Ectodermal cell (in vitro differentiated cells): ENCODE measurements around the gene CAPN10.

ENCODE experiments used
- H3K27ac ChIP-seq: 2 replicates; pipeline ENCODE4 v1.7.0; 2013; ENCODE audit warnings: mild to moderate bottlenecking, low read depth, low read length; ENCODE audit not compliant: insufficient read depth, poor library complexity, severe bottlenecking
- H3K27me3 ChIP-seq: 2 replicates; pipeline ENCODE4 v1.7.0; 2013; ENCODE audit warnings: mild to moderate bottlenecking, low read length; ENCODE audit not compliant: insufficient read depth, control insufficient read depth, poor library complexity, severe bottlenecking
- H3K36me3 ChIP-seq: one replicate; pipeline ENCODE4 v1.7.0; 2013; ENCODE audit warnings: low read length; ENCODE audit not compliant: control insufficient read depth, insufficient read depth
- H3K4me1 ChIP-seq: one replicate; pipeline ENCODE4 v1.7.0; 2013; ENCODE audit warnings: low read length; ENCODE audit not compliant: control insufficient read depth, insufficient read depth
- H3K4me3 ChIP-seq: 2 replicates; pipeline ENCODE4 v1.7.0; 2013; ENCODE audit warnings: low read depth, low read length, control low read depth; ENCODE audit not compliant: insufficient read depth
- H3K9me3 ChIP-seq: 2 replicates; pipeline ENCODE4 v1.7.0; 2013; ENCODE audit warnings: mild to moderate bottlenecking, low read length, moderate library complexity; ENCODE audit not compliant: control insufficient read depth
- WGBS, 2 experiments: methylation state at CpG; one replicate each; pipeline ENCODE4 v1.1.7; 2013; ENCODE audit warnings: missing lambda C conversion rate in 2 of 2; 5-methylcytosine and 5-hydroxymethylcytosine counted together

Gene CAPN10

GRCh38 chr2:240583774-240584173, 2.8 kb upstream of the CAPN10 start:
- WGBS, 2 experiments: 95 to 96% methylated on average over 4 of the region's 4 CpGs
- Histone ChIP-seq H3K27me3 (no peaks in the 10 kb centered on the region), H3K27ac (no peak overlapping the region), H3K9me3 (no peaks in the 10 kb centered on the region), H3K4me1 (peaks cover 22% of the 10 kb centered on the region), H3K36me3 (no peaks in the 10 kb centered on the region), H3K4me3 (no peak overlapping the region)

DNA sequence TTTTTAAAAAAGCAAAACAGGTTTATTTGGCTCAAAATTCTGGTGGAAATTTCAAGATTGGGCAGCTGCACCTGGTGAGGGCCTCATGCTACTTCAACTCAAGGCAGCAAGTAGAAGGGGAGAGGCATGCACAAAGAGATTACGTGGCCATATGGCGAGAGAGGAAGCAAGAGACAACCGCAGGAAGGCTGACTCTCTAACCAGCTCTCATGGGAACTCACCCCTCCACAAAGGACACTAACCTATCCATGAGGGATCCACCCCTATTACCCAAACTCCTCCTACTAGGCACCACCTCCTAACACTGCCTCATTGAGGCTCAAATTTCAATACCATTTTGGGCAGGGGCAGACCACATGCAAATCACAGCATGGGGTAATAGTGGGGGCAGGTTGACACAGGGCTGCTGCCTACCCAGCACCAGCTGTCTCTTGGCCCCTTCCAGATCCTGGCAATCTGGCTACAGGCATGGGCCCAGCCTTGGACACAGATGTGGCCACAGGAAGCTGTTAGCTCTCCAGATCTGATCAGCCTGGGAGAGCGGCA, 2.0 kb upstream of the CAPN10 start:
- Histone ChIP-seq H3K9me3 (no peaks in the 10 kb centered on the region), H3K27me3 (no peaks in the 10 kb centered on the region), H3K27ac (no peak overlapping the region), H3K4me3 (peak overlapping the region; percentile 92), H3K4me1 (peaks cover 22% of the 10 kb centered on the region), H3K36me3 (no peaks in the 10 kb centered on the region)
- 78 to 83% methylated on average over 4 of the region's 4 CpGs for WGBS, 2 experiments

GRCh38 chr2:240585101-240585500, 1.4 kb upstream of the CAPN10 start:
- Histone ChIP-seq H3K27ac (no peak overlapping the region), H3K27me3 (no peaks in the 10 kb centered on the region), H3K4me3 (peak overlapping the region; percentile 92), H3K9me3 (no peaks in the 10 kb centered on the region), H3K4me1 (peaks cover 22% of the 10 kb centered on the region), H3K36me3 (no peaks in the 10 kb centered on the region)
- 91 to 94% methylated on average over 6 of the region's 6 CpGs for WGBS, 2 experiments

DNA sequence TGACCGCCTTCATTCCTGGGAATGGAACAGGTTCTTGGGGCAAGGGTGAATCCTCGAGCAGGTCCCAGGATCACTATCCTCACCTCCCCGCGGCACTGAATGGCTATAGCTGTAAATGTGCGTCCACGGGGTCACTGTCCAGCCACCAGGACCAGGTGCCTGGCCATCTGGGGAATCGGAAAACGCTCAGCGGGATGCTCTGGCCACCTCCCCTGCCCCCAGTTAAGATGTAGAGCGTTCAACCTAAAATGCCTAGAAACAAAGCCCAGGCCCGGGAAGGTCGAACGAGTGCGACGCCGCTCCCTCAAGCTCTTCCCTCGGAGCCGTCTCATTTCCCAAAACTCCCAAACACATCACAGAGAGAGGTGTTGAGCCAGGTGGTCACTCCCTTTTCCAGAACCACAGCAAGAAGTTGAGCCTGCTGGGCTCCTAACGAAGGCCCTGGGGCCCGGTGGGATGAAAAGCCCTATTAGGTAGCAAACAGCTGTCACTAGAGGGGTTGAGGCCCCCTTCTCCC, 795 bp upstream of the CAPN10 start:
- H3K27me3 ChIP-seq: no peaks in the 10 kb centered on the region

DNA sequence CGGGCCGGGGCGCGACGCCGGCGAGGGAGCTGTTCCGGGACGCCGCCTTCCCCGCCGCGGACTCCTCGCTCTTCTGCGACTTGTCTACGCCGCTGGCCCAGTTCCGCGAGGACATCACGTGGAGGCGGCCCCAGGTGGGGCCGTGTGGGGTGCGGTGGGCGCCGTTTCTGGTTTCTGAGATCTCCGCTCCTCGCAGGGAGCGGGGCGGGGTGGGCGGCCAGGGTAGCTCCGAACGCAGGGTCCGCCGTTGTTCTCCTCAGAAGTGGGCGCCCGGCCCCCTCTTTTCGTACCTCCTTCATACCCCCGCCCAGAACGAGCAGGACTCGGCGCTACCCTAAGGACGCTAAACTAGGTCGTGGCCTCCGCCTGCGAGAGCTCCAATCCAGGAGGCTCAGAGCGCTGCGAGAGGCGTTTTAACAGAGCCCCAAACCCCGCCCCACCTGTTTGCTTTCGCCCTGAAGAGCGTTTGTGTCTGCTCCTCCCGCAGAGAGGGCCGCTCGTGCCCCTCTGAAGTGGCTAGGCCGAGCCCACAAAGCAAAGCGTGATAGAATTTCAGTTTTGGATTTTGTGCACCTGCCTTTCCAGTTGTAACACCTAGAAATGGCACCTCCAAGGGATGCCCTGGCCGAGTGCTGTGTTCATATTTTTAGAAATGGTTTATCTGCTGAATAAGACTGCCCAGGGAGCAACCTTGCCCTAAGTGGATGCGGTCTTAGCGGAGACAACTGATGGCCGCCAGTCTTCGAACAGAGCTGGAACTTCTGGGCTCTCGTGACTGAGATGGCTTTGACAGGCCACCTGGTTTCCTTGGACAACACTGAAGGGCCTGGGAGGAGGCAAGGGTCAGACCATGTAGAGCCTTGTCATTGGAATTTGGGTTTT, 626 bp downstream of the CAPN10 start:
- 4 to 5% methylated on average over 62 of the region's 62 CpGs for WGBS, 2 experiments
- Histone ChIP-seq H3K27ac (no peak overlapping the region), H3K36me3 (peaks cover 5% of the 10 kb centered on the region), H3K4me1 (peaks cover 22% of the 10 kb centered on the region), H3K27me3 (no peaks in the 10 kb centered on the region), H3K9me3 (no peaks in the 10 kb centered on the region), H3K4me3 (peak overlapping the region; percentile 92)

More for the DNA sequence above, 795 bp upstream of the CAPN10 start:
- Histone ChIP-seq H3K4me3 (peak overlapping the region; percentile 92), H3K27ac (no peak overlapping the region), H3K36me3 (no peaks in the 10 kb centered on the region), H3K4me1 (peaks cover 22% of the 10 kb centered on the region), H3K9me3 (no peaks in the 10 kb centered on the region)
- 5 to 8% methylated on average over 20 of the region's 20 CpGs for WGBS, 2 experiments

- Histone ChIP-seq H3K9me3 (no peaks in the 10 kb centered on the region), H3K27me3 (no peaks in the 10 kb centered on the region), H3K27ac (no peak overlapping the region), H3K4me1 (peaks cover 22% of the 10 kb centered on the region), H3K4me3 (peak overlapping the region; percentile 92), H3K36me3 (peaks cover 6% of the 10 kb centered on the region)
- WGBS, 2 experiments: 88 to 91% methylated on average over 10 of the region's 10 CpGs
Measured at GRCh38 chr2:240588006-240588655, 1.6 kb downstream of the CAPN10 start.

GRCh38 chr2:240588669-240589068, 2.1 kb downstream of the CAPN10 start:
- Histone ChIP-seq H3K36me3 (peaks cover 6% of the 10 kb centered on the region), H3K4me1 (peaks cover 22% of the 10 kb centered on the region), H3K27ac (no peak overlapping the region), H3K9me3 (no peaks in the 10 kb centered on the region), H3K27me3 (no peaks in the 10 kb centered on the region), H3K4me3 (no peak overlapping the region)
- 91% methylated on average over 4 of the region's 4 CpGs for WGBS, 2 experiments

DNA sequence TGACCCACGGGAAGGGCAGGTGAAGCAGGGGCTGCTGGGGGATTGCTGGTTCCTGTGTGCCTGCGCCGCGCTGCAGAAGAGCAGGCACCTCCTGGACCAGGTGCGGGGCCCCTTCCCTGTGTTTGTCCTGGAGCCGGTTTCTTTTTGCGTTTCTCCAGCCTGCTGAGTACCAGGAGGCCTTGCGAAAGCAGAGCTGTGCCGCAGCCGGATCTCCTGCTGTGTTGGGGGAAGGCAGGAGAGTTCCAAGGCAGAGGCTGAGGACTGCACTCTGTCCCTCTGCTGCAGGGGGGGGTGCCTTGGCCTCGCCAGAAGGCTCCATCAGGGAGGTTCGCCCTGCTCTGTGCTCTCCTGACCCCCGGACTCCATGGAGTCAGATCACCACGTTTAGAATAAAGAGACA, 2.8 kb downstream of the CAPN10 start:
- Histone ChIP-seq H3K4me1 (peaks cover 21% of the 10 kb centered on the region), H3K27ac (no peak overlapping the region), H3K9me3 (no peaks in the 10 kb centered on the region), H3K27me3 (no peaks in the 10 kb centered on the region), H3K4me3 (no peak overlapping the region), H3K36me3 (peaks cover 6% of the 10 kb centered on the region)
- 83% methylated on average over 14 of the region's 14 CpGs for WGBS, 2 experiments

- Histone ChIP-seq H3K4me1 (peaks cover 15% of the 10 kb centered on the region), H3K9me3 (no peaks in the 10 kb centered on the region), H3K27me3 (no peaks in the 10 kb centered on the region), H3K27ac (no peak overlapping the region), H3K36me3 (peaks cover 6% of the 10 kb centered on the region), H3K4me3 (no peak overlapping the region)
- 93% methylated on average over 16 of the region's 16 CpGs for WGBS, 2 experiments
Measured at GRCh38 chr2:240589850-240590525, 3.5 kb downstream of the CAPN10 start.
